Caco-2 (cell line): Measurements from ENCODE around the gene SRGAP3. TPM values are rescaled to one million over a fixed set of nuclear protein-coding genes. Genes with fewer than 3 reads are reported as not detected.

Source experiments
- BruUV-seq: library from RNA; stranded (reverse); fragments of 400-500 nt; replicated peaks from 2 replicates; lab custom pipeline; 2021; lab: Mats Ljungman, UMichigan
- CTCF ChIA-PET: fragments of 300-600 bp; sonication (Branson Sonifier 250); formaldehyde crosslinking; loops from one replicate; lab custom pipeline; 2022; ENCODE audit warnings: antibody characterized with exemption; lab: Charles Lee
- POLR2A ChIA-PET: fragments of 300-600 bp; sonication (Branson Sonifier 250); formaldehyde crosslinking; loops from one replicate; lab custom pipeline; 2022; ENCODE audit warnings: antibody characterized with exemption; lab: Charles Lee
- DNase-seq, 2 experiments: peaks; one replicate each; pipeline versions ENCODE4 v3.0.0 to v3.0.0-alpha.2; 2020 to 2022
- H3K27me3 ChIP-seq: replicated peaks from 2 replicates; pipeline ENCODE4 v1.6.0; 2011; ENCODE audit warnings: low read length; ENCODE audit not compliant: control insufficient read depth, insufficient read depth
- H3K36me3 ChIP-seq: 2 replicates; pipeline ENCODE4 v1.5.1; 2011; ENCODE audit warnings: low read length; ENCODE audit not compliant: control insufficient read depth, insufficient read depth
- H3K4me1 ChIP-seq: fragments of 250-450 bp; sonication (Bioruptor Pico); 2 replicates; pipeline ENCODE4 v1.5.1; 2020; ENCODE audit warnings: mild to moderate bottlenecking
- H3K4me3 ChIP-seq: 2 replicates; pipeline ENCODE4 v1.5.1; 2011; ENCODE audit warnings: low read depth, mild to moderate bottlenecking, control low read depth, low read length
- H3K9me3 ChIP-seq: fragments of 250-450 bp; sonication (Bioruptor Pico); 2 replicates; pipeline ENCODE4 v1.5.1; 2020; ENCODE audit warnings: mild to moderate bottlenecking, moderate library complexity
- H3K27ac Mint-ChIP-seq: one replicate; pipeline ENCODE4 v1.8.0; 2022; ENCODE audit warnings: mixed read lengths; ENCODE audit not compliant: unreplicated experiment
- H3K27me3 Mint-ChIP-seq: one replicate; pipeline ENCODE4 v1.8.0; 2022; ENCODE audit warnings: mixed read lengths; ENCODE audit not compliant: insufficient read depth, unreplicated experiment
- H3K36me3 Mint-ChIP-seq: one replicate; pipeline ENCODE4 v1.8.0; 2022; ENCODE audit warnings: mild to moderate bottlenecking, mixed read lengths; ENCODE audit not compliant: insufficient read depth, unreplicated experiment
- H3K4me1 Mint-ChIP-seq: one replicate; pipeline ENCODE4 v1.8.0; 2022; ENCODE audit warnings: low read depth, mixed read lengths; ENCODE audit not compliant: unreplicated experiment
- H3K4me3 Mint-ChIP-seq: one replicate; pipeline ENCODE4 v1.8.0; 2022; ENCODE audit warnings: mild to moderate bottlenecking, moderate library complexity, mixed read lengths; ENCODE audit not compliant: unreplicated experiment
- H3K9me3 Mint-ChIP-seq: one replicate; pipeline ENCODE4 v1.8.0; 2022; ENCODE audit warnings: mixed read lengths; ENCODE audit not compliant: unreplicated experiment
- intact Hi-C: fragments of 100-400 bp; cut with micrococcal nuclease; formaldehyde crosslinking; loops from one replicate; pipeline ENCODE4 v1.10.0; 2022; ENCODE audit not compliant: unreplicated experiment
- total RNA-seq: library from RNA; stranded (reverse); gene quantifications from 2 replicates; pipeline ENCODE4 v1.2.3, GENCODE V29; 2022
- TF ChIP-seq, protein P1 (sequence below), 2 experiments: fragments of 200-600 bp in 1 of 2; IDR thresholded peaks; 1 replicate in 1 of 2; 2 replicates in 1 of 2; pipeline versions ENCODE4 v1.5.1 to v1.8.0; 2011 to 2022; ENCODE audit warnings: antibody characterized with exemption in 1 of 2, control low read depth in 1 of 2, inconsistent platforms in 1 of 2, low read depth in 1 of 2, low read length in 1 of 2, mild to moderate bottlenecking in 1 of 2, moderate library complexity in 1 of 2; ENCODE audit not compliant: insufficient read depth in 1 of 2, severe bottlenecking in 1 of 2, unreplicated experiment in 1 of 2

The SRGAP3 gene
- total RNA-seq, 1 experiment from 2014 or later: 1.3 TPM

GRCh38 chr3:9108876-9109567, 140.4 kb downstream of the SRGAP3 start:
- CTCF ChIA-PET: no interaction called here
- H3K27ac Mint-ChIP-seq: no peak overlapping the region
- H3K9me3 ChIP-seq: no peaks in the 10 kb centered on the region

DNA sequence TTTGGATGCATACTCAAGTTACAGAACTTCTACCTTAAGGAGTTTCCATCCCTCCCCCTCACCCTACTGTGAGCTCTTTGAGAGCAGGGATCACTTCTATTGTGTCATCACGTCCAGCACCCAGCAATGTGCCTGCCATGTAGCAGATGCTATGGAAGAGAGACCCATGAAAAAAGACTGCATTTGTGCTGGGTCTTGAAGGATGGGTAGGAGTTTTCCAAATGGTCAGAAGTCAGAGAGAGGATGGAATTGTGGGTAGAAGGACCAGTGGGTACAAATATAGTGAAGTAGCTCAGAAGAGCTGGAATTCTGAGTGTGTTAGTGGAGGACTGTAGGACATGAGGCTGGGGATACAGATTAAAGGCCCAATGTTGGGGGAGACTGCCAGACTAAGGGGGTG, 141.7 kb downstream of the SRGAP3 start:
- Histone ChIP-seq H3K4me3 (no peak overlapping the region), H3K36me3 (no peaks in the 10 kb centered on the region), H3K4me1 (no peaks in the 10 kb centered on the region), H3K27me3 (no peaks in the 10 kb centered on the region), H3K9me3 (no peaks in the 10 kb centered on the region)
- no peaks in the 10 kb centered on the region for H3K9me3 Mint-ChIP-seq
- no peak for DNase-seq
- BruUV-seq: no TSS peak
- no peaks in the 10 kb centered on the region for H3K36me3 Mint-ChIP-seq
- CTCF ChIA-PET: no interaction called here
- H3K27ac Mint-ChIP-seq: no peak overlapping the region
- no peaks in the 10 kb centered on the region for H3K4me1 Mint-ChIP-seq
- no peak overlapping the region for H3K4me3 Mint-ChIP-seq
- intact Hi-C loops: no loop called here
- TF ChIP-seq, protein P1, sequence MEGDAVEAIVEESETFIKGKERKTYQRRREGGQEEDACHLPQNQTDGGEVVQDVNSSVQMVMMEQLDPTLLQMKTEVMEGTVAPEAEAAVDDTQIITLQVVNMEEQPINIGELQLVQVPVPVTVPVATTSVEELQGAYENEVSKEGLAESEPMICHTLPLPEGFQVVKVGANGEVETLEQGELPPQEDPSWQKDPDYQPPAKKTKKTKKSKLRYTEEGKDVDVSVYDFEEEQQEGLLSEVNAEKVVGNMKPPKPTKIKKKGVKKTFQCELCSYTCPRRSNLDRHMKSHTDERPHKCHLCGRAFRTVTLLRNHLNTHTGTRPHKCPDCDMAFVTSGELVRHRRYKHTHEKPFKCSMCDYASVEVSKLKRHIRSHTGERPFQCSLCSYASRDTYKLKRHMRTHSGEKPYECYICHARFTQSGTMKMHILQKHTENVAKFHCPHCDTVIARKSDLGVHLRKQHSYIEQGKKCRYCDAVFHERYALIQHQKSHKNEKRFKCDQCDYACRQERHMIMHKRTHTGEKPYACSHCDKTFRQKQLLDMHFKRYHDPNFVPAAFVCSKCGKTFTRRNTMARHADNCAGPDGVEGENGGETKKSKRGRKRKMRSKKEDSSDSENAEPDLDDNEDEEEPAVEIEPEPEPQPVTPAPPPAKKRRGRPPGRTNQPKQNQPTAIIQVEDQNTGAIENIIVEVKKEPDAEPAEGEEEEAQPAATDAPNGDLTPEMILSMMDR (IDR thresholded peaks at IDR 0.05; ENCODE audit: insufficient read depth in 1 of 2, low read depth in 1 of 2, low read length in 1 of 2, severe bottlenecking in 1 of 2, unreplicated experiment in 1 of 2): no peak
- H3K27me3 Mint-ChIP-seq: peaks cover 3% of the 10 kb centered on the region
- POLR2A ChIA-PET: no interaction called here

More at GRCh38 chr3:9108876-9109567, 140.4 kb downstream of the SRGAP3 start:
- POLR2A ChIA-PET: no interaction called here
- H3K4me3 ChIP-seq: no peak overlapping the region
- TF ChIP-seq, protein P1 (IDR thresholded peaks at IDR 0.05; ENCODE audit: insufficient read depth in 1 of 2, low read depth in 1 of 2, low read length in 1 of 2, severe bottlenecking in 1 of 2, unreplicated experiment in 1 of 2): no peak
- no TSS peak for BruUV-seq
- H3K27me3 ChIP-seq: no peaks in the 10 kb centered on the region
- no peaks in the 10 kb centered on the region for H3K36me3 Mint-ChIP-seq
- peaks cover 3% of the 10 kb centered on the region for H3K27me3 Mint-ChIP-seq
- no peaks in the 10 kb centered on the region for H3K36me3 ChIP-seq
- H3K4me1 Mint-ChIP-seq: no peaks in the 10 kb centered on the region
- no peak overlapping the region for H3K4me3 Mint-ChIP-seq
- H3K4me1 ChIP-seq: no peaks in the 10 kb centered on the region
- DNase-seq: no peak
- no peaks in the 10 kb centered on the region for H3K9me3 Mint-ChIP-seq
- intact Hi-C loops: no loop called here

- Histone ChIP-seq H3K27me3 (no peaks in the 10 kb centered on the region), H3K36me3 (no peaks in the 10 kb centered on the region), H3K9me3 (no peaks in the 10 kb centered on the region), H3K4me3 (no peak overlapping the region), H3K4me1 (no peaks in the 10 kb centered on the region)
- no peaks in the 10 kb centered on the region for H3K36me3 Mint-ChIP-seq
- intact Hi-C loops: no loop called here
- H3K27me3 Mint-ChIP-seq: peaks cover 3% of the 10 kb centered on the region
- ChIA-PET POLR2A (no interaction called here), CTCF (no interaction called here)
- no peak for DNase-seq
- H3K4me1 Mint-ChIP-seq: no peaks in the 10 kb centered on the region
- H3K9me3 Mint-ChIP-seq: no peaks in the 10 kb centered on the region
- no peak overlapping the region for H3K27ac Mint-ChIP-seq
- no TSS peak for BruUV-seq
- no peak overlapping the region for H3K4me3 Mint-ChIP-seq
- TF ChIP-seq, protein P1 (IDR thresholded peaks at IDR 0.05; ENCODE audit: insufficient read depth in 1 of 2, low read depth in 1 of 2, low read length in 1 of 2, severe bottlenecking in 1 of 2, unreplicated experiment in 1 of 2): no peak
Measured at GRCh38 chr3:9105421-9105820, 144.0 kb downstream of the SRGAP3 start.
